Left lung (tissue), 10 donors: ENCODE measurements around the gene TNIK. TPM values are rescaled to one million over a fixed set of nuclear protein-coding genes. Genes with fewer than 3 reads are reported as not detected.

Source experiments
- ATAC-seq: fragments of 200-7000 bp; cut with Tn5 transposase; one replicate; pipeline ENCODE4 v1.9.1; 2020; ENCODE audit warnings: moderate library complexity
- DNase-seq, 4 donors: peaks; one replicate each; pipeline ENCODE4 v3.0.0-alpha.2; 2013 to 2020
- H3K27ac ChIP-seq, 2 donors: fragments of 200-600 bp; sonication (generic) in 1 of 2; one replicate each; pipeline versions ENCODE4 v1.5.0 to v1.8.0; 2020 to 2021
- H3K27me3 ChIP-seq, 2 donors: fragments of 200-600 bp; sonication (generic) in 1 of 2; one replicate each; pipeline versions ENCODE4 v1.5.0 to v1.8.0; 2020 to 2021
- H3K36me3 ChIP-seq, 2 donors: fragments of 200-600 bp; sonication (generic) in 1 of 2; one replicate each; pipeline versions ENCODE4 v1.5.0 to v1.8.0; 2020 to 2021
- H3K4me1 ChIP-seq, 2 donors: fragments of 200-600 bp; one replicate each; pipeline ENCODE4 v1.8.0; 2021
- H3K4me3 ChIP-seq, 2 donors: fragments of 200-600 bp; sonication (generic) in 1 of 2; one replicate each; pipeline versions ENCODE4 v1.5.0 to v1.8.0; 2020 to 2021; ENCODE audit warnings: mild to moderate bottlenecking in 1 of 2
- H3K9me3 ChIP-seq, 2 donors: fragments of 200-600 bp; sonication (generic) in 1 of 2; one replicate each; pipeline versions ENCODE4 v1.5.0 to v1.8.0; 2020 to 2021
- intact Hi-C, 2 donors: fragments of 100-400 bp; cut with DNase I; formaldehyde crosslinking; loops; one replicate each; pipeline versions ENCODE4 v1.11.2 to v1.14.2; 2022
- polyA plus RNA-seq, 6 donors: library from polyadenylated mRNA; unstranded; fragments of 120-200 nt; gene quantifications; one replicate each; pipeline ENCODE4 v1.2.1, GENCODE V29; 2013; ENCODE audit not compliant: insufficient read length in 6 of 6
- total RNA-seq, 2 donors: library from RNA; stranded (reverse); fragmentation: NEBNext Ultra II Directional; extraction: Animal tissue kit (Norgen Biotek cat#: 25700); gene quantifications; one replicate each; pipeline ENCODE4 v1.2.1, GENCODE V29; 2021
- TF ChIP-seq, protein P1 (sequence below), 2 donors: fragments of 200-600 bp; sonication (generic) in 1 of 2; IDR thresholded peaks; one replicate each; pipeline versions ENCODE4 v1.5.0 to v1.8.0; 2021; ENCODE audit warnings: antibody characterized with exemption in 2 of 2
- donor health status: DM: no; HTN: yes; CAD: no.
- donor health status: DM: no; HTN: no; CAD: no.

Gene TNIK
- total and polyA plus RNA-seq, 8 donors: 14.8 to 42.0 (median 17.4) TPM

DNA sequence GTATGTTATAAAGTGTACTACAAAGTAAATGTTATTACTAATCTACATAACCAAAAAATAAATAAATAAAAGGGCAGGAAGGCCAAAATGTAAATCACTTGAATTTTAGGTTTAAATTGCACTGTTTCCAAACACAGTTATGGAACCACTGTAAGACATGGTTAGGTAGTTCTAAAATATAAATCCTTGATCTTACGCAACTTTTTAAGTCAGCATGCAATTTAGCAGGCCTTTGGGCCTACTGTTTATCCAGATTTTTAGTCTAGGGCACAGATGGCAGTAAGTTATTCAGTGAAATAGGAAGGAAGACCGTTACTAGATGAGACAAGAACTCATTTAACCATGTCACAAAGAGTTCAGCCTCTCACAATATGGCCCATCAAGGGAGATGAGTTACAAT lies 246.3 kb downstream of the TNIK start:
- intact Hi-C loops: no loop called here
- ATAC-seq (no peak), DNase-seq (no peak)
- H3K4me1 ChIP-seq: no peaks in the 10 kb centered on the region
- no peak overlapping the region for H3K27ac ChIP-seq
- H3K4me3 ChIP-seq: no peak overlapping the region
- H3K27me3 ChIP-seq: no peaks in the 10 kb centered on the region
- TF ChIP-seq, protein P1, sequence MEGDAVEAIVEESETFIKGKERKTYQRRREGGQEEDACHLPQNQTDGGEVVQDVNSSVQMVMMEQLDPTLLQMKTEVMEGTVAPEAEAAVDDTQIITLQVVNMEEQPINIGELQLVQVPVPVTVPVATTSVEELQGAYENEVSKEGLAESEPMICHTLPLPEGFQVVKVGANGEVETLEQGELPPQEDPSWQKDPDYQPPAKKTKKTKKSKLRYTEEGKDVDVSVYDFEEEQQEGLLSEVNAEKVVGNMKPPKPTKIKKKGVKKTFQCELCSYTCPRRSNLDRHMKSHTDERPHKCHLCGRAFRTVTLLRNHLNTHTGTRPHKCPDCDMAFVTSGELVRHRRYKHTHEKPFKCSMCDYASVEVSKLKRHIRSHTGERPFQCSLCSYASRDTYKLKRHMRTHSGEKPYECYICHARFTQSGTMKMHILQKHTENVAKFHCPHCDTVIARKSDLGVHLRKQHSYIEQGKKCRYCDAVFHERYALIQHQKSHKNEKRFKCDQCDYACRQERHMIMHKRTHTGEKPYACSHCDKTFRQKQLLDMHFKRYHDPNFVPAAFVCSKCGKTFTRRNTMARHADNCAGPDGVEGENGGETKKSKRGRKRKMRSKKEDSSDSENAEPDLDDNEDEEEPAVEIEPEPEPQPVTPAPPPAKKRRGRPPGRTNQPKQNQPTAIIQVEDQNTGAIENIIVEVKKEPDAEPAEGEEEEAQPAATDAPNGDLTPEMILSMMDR (IDR thresholded peaks at IDR 0.05): no peak
- no peaks in the 10 kb centered on the region for H3K36me3 ChIP-seq
- H3K9me3 ChIP-seq: no peaks in the 10 kb centered on the region

DNA sequence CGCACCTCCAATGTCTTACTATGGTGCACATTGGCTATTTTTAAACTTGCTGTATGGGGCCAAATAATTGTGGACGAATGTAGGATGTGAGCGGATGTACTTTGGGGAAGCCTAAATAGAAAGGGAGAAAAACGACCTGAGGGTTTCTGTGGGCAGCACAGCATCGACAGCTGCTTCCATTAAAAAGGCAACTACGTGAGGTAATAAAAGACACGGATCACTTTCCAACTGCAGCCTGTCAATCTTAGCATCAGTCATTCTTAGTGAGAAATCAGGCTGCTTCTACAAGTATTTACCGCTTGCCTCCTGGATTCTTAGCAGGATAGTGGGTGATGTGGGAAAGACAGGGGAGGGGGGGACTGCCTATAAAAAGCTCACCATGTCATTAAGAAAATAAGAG lies 247.0 kb downstream of the TNIK start:
- TF ChIP-seq, protein P1 (IDR thresholded peaks at IDR 0.05): no peak
- no peaks in the 10 kb centered on the region for H3K36me3 ChIP-seq

DNA sequence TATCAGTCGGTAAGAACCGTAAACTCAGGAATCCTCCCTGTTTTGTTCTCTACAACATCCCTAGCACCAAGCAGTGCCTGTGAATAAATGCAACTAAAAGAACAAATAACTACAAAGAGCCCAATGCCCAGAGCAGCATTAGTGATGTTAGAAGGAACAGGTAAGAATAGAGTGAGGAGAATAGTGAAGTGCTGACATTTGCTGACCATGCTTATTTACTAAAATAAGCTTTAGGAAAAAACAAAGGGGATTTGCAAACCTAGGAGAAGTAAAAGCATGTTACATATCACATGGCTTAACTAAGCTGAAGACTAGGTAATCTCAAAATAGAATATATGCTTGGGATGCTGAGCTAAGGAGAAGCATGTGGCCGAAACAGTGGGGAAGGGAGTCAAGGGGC lies 247.6 kb downstream of the TNIK start:
- ATAC-seq: no peak
- TF ChIP-seq, protein P1 (IDR thresholded peaks at IDR 0.05): no peak
- no peaks in the 10 kb centered on the region for H3K9me3 ChIP-seq

More for the DNA sequence above, 247.0 kb downstream of the TNIK start:
- Histone ChIP-seq H3K4me1 (no peaks in the 10 kb centered on the region), H3K27me3 (no peaks in the 10 kb centered on the region), H3K27ac (no peak overlapping the region), H3K4me3 (no peak overlapping the region), H3K9me3 (no peaks in the 10 kb centered on the region)
- ATAC-seq: no peak
- DNase-seq: no peak
- intact Hi-C loops: no loop called here

DNA sequence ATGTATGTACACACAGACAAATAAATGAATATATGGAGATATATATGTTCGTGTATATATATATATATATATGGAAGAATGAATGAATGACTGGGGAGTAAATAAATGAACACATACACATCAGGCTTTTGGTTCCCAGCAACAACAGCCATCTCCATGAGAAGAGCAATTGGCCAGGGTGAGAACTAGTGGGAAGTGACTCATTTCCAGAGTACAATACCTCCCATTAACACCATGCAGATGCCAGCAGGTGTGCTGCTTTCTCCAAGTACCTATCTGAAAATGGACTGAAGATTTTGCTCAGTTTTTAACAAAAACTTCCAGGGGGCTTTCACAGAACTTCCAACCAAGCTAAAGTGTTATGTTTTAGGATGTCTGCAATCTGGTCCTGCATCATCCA lies 253.9 kb downstream of the TNIK start:
- intact Hi-C loops: no loop called here
- H3K4me1 ChIP-seq: no peaks in the 10 kb centered on the region
- peaks cover 0 to 4% of the 10 kb centered on the region in 2 donors for H3K36me3 ChIP-seq
- no peak overlapping the region for H3K27ac ChIP-seq
- H3K9me3 ChIP-seq: no peaks in the 10 kb centered on the region
- no peaks in the 10 kb centered on the region for H3K27me3 ChIP-seq
- H3K4me3 ChIP-seq: no peak overlapping the region
- ATAC-seq (no peak), DNase-seq (no peak)
- TF ChIP-seq, protein P1 (IDR thresholded peaks at IDR 0.05): no peak

More for the DNA sequence above, 247.6 kb downstream of the TNIK start:
- H3K36me3 ChIP-seq: no peaks in the 10 kb centered on the region
- H3K27ac ChIP-seq: no peak overlapping the region
- no peaks in the 10 kb centered on the region for H3K27me3 ChIP-seq
- no peaks in the 10 kb centered on the region for H3K4me1 ChIP-seq
- intact Hi-C loops: no loop called here
- DNase-seq: no peak
- H3K4me3 ChIP-seq: no peak overlapping the region

DNA sequence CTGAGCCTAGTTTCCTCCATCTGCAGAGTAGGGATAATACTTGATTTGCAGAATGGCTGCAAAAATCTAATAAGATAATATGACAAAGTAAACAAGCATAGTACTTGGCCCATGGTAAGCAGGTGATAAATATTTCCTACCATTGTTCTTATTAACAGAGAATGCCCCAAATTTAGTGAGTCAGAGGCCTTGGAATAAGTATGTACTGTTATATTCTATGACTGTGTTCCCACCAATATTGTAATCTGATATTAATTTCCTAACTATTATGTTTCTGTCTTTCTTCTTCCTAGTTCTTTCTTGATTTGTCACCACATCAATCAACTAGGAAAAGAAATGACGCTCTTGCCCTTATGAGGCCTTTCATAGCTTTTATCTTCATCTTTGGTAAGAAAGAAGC lies 255.3 kb downstream of the TNIK start:
- TF ChIP-seq, protein P1 (IDR thresholded peaks at IDR 0.05): no peak
- Histone ChIP-seq H3K36me3 (peaks cover 0 to 4% of the 10 kb centered on the region in 2 donors), H3K4me3 (no peak overlapping the region), H3K27me3 (no peaks in the 10 kb centered on the region), H3K9me3 (no peaks in the 10 kb centered on the region), H3K27ac (no peak overlapping the region), H3K4me1 (no peaks in the 10 kb centered on the region)
- intact Hi-C loops: no loop called here
- ATAC-seq: no peak
- no peak for DNase-seq
